IMR-90 (cell line): ENCODE results near the gene LCK. TPM values are rescaled to one million over a fixed set of nuclear protein-coding genes. Genes with fewer than 3 reads are reported as not detected.

Source experiments
- ATAC-seq: fragments of 200-7000 bp; cut with Tn5 transposase; 2 replicates; pipeline ENCODE4 v1.9.1; 2020; ENCODE audit warnings: low read depth, mild to moderate bottlenecking, moderate library complexity
- BruUV-seq: library from RNA; stranded (reverse); fragments of 400-500 nt; replicated peaks from 2 replicates; lab custom pipeline; 2021; lab: Mats Ljungman, UMichigan
- CTCF ChIA-PET: fragments of 300-600 bp; formaldehyde crosslinking; extraction: SDS; loops from one replicate; lab custom pipeline; 2021; ENCODE audit warnings: antibody characterized with exemption; lab: Yijun Ruan, JAX
- POLR2A ChIA-PET: fragments of 300-600 bp; sonication (Branson Sonifier 250); formaldehyde crosslinking; loops from one replicate; lab custom pipeline; 2022; ENCODE audit warnings: antibody characterized with exemption; ENCODE audit not compliant: unreplicated experiment; lab: Charles Lee
- DNase-seq: peaks from one replicate; pipeline ENCODE4 v3.0.0; 2013
- H2AFZ ChIP-seq: replicated peaks from 2 replicates; pipeline ENCODE3; 2013; ENCODE audit warnings: low read length, mild to moderate bottlenecking; ENCODE audit not compliant: poor library complexity
- H2AK5ac ChIP-seq: 2 replicates; pipeline ENCODE4 v1.6.1; 2013; ENCODE audit warnings: low read depth, low read length, inconsistent platforms
- H2AK9ac ChIP-seq: replicated peaks from 2 replicates; pipeline ENCODE3; 2013; ENCODE audit warnings: mild to moderate bottlenecking, low read depth, low read length, moderate library complexity; ENCODE audit not compliant: poor library complexity
- H2BK120ac ChIP-seq: 2 replicates; pipeline ENCODE4 v1.6.1; 2013; ENCODE audit warnings: low read depth, low read length, inconsistent platforms
- H2BK15ac ChIP-seq: 3 replicates; pipeline ENCODE4 v1.6.1; 2013; ENCODE audit warnings: low read depth, low read length, inconsistent platforms
- H2BK20ac ChIP-seq: 2 replicates; pipeline ENCODE4 v1.6.1; 2013; ENCODE audit warnings: low read depth, mild to moderate bottlenecking, inconsistent platforms, low read length, moderate library complexity
- H2BK5ac ChIP-seq: 2 replicates; pipeline ENCODE4 v1.6.1; 2013; ENCODE audit warnings: mild to moderate bottlenecking, low read depth, low read length, inconsistent platforms; ENCODE audit not compliant: poor library complexity, severe bottlenecking
- H3K14ac ChIP-seq: replicated peaks from 2 replicates; pipeline ENCODE4 v1.6.1; 2013; ENCODE audit warnings: low read depth, low read length, inconsistent platforms
- H3K18ac ChIP-seq: 2 replicates; pipeline ENCODE4 v1.6.1; 2013; ENCODE audit warnings: low read depth, low read length, control low read depth
- H3K23ac ChIP-seq: 2 replicates; pipeline ENCODE4 v1.6.1; 2013; ENCODE audit warnings: low read depth, low read length, inconsistent platforms
- H3K27ac ChIP-seq: 2 replicates; pipeline ENCODE4 v1.5.1; 2013; ENCODE audit warnings: mild to moderate bottlenecking, control low read depth, low read length; ENCODE audit not compliant: insufficient read depth
- H3K27me3 ChIP-seq: 2 replicates; pipeline ENCODE4 v1.6.1; 2013; ENCODE audit warnings: low read length; ENCODE audit not compliant: control insufficient read depth, insufficient read depth
- H3K36me3 ChIP-seq: 2 replicates; pipeline ENCODE4 v1.6.1; 2013; ENCODE audit warnings: low read length, mixed read lengths; ENCODE audit not compliant: control insufficient read depth, insufficient read depth
- H3K4ac ChIP-seq: 2 replicates; pipeline ENCODE4 v1.6.1; 2013; ENCODE audit warnings: low read depth, low read length, inconsistent platforms
- H3K4me1 ChIP-seq: 2 replicates; pipeline ENCODE4 v1.6.1; 2013; ENCODE audit warnings: low read length, mixed read lengths; ENCODE audit not compliant: control insufficient read depth, insufficient read depth
- H3K4me2 ChIP-seq: 2 replicates; pipeline ENCODE4 v1.6.1; 2013; ENCODE audit warnings: low read depth, mild to moderate bottlenecking, control low read depth, low read length, moderate library complexity
- H3K4me3 ChIP-seq: 2 replicates; pipeline ENCODE4 v1.5.1; 2013; ENCODE audit warnings: low read depth, mild to moderate bottlenecking, control low read depth, low read length, moderate library complexity; ENCODE audit not compliant: insufficient read depth
- H3K56ac ChIP-seq: 2 replicates; pipeline ENCODE4 v1.6.1; 2013; ENCODE audit warnings: low read length, inconsistent platforms; ENCODE audit not compliant: insufficient read depth; ENCODE audit errors: extremely low read depth
- H3K79me1 ChIP-seq, 2 experiments: 2 replicates each; pipeline ENCODE4 v1.6.1; 2013; ENCODE audit warnings: low read length in 2 of 2, inconsistent platforms in 1 of 2, low read depth in 1 of 2
- H3K9ac ChIP-seq: 2 replicates; pipeline ENCODE4 v1.6.1; 2013; ENCODE audit warnings: low read depth, low read length, control low read depth
- H3K9me1 ChIP-seq: 2 replicates; pipeline ENCODE4 v1.6.1; 2013; ENCODE audit warnings: low read length, inconsistent platforms; ENCODE audit not compliant: insufficient read depth
- H3K9me3 ChIP-seq: 2 replicates; pipeline ENCODE4 v1.6.1; 2013; ENCODE audit warnings: low read length; ENCODE audit not compliant: control insufficient read depth, insufficient read depth
- H4K20me1 ChIP-seq: 2 replicates; pipeline ENCODE4 v1.6.1; 2013; ENCODE audit warnings: low read length, inconsistent platforms; ENCODE audit not compliant: insufficient read depth
- H4K5ac ChIP-seq: 2 replicates; pipeline ENCODE4 v1.6.1; 2013; ENCODE audit warnings: mild to moderate bottlenecking, low read depth, low read length, control low read depth
- H4K8ac ChIP-seq, 2 experiments: 2 replicates each; pipeline ENCODE4 v1.6.1; 2013; ENCODE audit warnings: low read depth in 2 of 2, low read length in 2 of 2, control low read depth in 1 of 2, inconsistent platforms in 1 of 2
- H4K91ac ChIP-seq: 2 replicates; pipeline ENCODE4 v1.6.1; 2013; ENCODE audit warnings: low read depth, low read length, inconsistent platforms; ENCODE audit not compliant: insufficient read depth
- CHD1 ChIP-seq: IDR thresholded peaks from 2 replicates; pipeline ENCODE4 v1.6.1; 2012; ENCODE audit warnings: low read depth, low read length, improper control_type of control experiment
- ELK1 ChIP-seq: fragments of 150-350 bp; IDR thresholded peaks from 2 replicates; pipeline ENCODE4 v1.6.1; 2016; ENCODE audit warnings: low read depth, mild to moderate bottlenecking, low read length, moderate library complexity, borderline replicate concordance
- FOS ChIP-seq: fragments of 150-350 bp; IDR thresholded peaks from 2 replicates; pipeline ENCODE4 v1.6.1; 2016; ENCODE audit warnings: low read depth, low read length
- MXI1 ChIP-seq: IDR thresholded peaks from 2 replicates; pipeline ENCODE4 v1.6.1; 2012; ENCODE audit warnings: low read depth, mild to moderate bottlenecking, low read length, moderate library complexity, borderline replicate concordance
- NFE2L2 ChIP-seq: fragments of 150-350 bp; IDR thresholded peaks from 2 replicates; pipeline ENCODE4 v1.6.1; 2016; ENCODE audit warnings: low read depth, mild to moderate bottlenecking, low read length
- RAD21 ChIP-seq: IDR thresholded peaks from 2 replicates; pipeline ENCODE4 v1.6.1; 2012; ENCODE audit warnings: low read length, improper control_type of control experiment
- RCOR1 ChIP-seq: IDR thresholded peaks from 2 replicates; pipeline ENCODE4 v1.6.1; 2012; ENCODE audit warnings: mild to moderate bottlenecking, low read length, improper control_type of control experiment; ENCODE audit not compliant: insufficient replicate concordance
- SMC3 ChIP-seq: fragments of 150-350 bp; IDR thresholded peaks from 2 replicates; pipeline ENCODE4 v1.6.1; 2016; ENCODE audit warnings: low read depth, mild to moderate bottlenecking, antibody characterized with exemption, low read length, moderate library complexity
- WGBS, 2 experiments: methylation state at CpG; one replicate each; pipeline versions ENCODE4 v1.1.5 to v1.1.7; 2013; ENCODE audit warnings: missing lambda C conversion rate in 2 of 2; ENCODE audit not compliant: insufficient read length in 1 of 2; ENCODE audit errors: extremely low coverage in 2 of 2; 5-methylcytosine and 5-hydroxymethylcytosine counted together
- dilution Hi-C: fragments of 300-500 bp; cut with HindIII; formaldehyde crosslinking; loops from one replicate; pipeline ENCODE4 v1.14.3; 2018; ENCODE audit warnings: low sequenced_read_pairs; ENCODE audit not compliant: unreplicated experiment
- in situ Hi-C: fragments of 300-500 bp; cut with MboI; formaldehyde crosslinking; loops from 3 replicates; pipeline ENCODE4 v1.14.3; 2019; ENCODE audit warnings: low sequenced_read_pairs, inconsistent platforms, mixed read lengths
- intact Hi-C: fragments of 100-400 bp; cut with micrococcal nuclease; formaldehyde crosslinking; loops from 2 replicates; pipeline ENCODE4 v1.10.0; 2022
- polyA plus RNA-seq, 3 experiments: library from polyadenylated mRNA; depleted of rRNA; stranded (reverse); fragments of >200 nt; gene quantifications; 2 replicates each; pipeline ENCODE4 v1.2.3, GENCODE V29; 2012; ENCODE audit warnings: low replicate concordance in 1 of 3
- total RNA-seq: library from RNA; depleted of rRNA; stranded (reverse); fragments of >200 nt; gene quantifications from 2 replicates; pipeline ENCODE4 v1.2.3, GENCODE V29; 2012

LCK gene
- total and polyA plus RNA-seq, 2 of the 4 experiments (the other 2 are of a cell fraction): not detected

GRCh38 chr1:32291145-32291707 lies 40.2 kb downstream of the LCK start:
- Histone ChIP-seq H2AK9ac (peak overlapping the region; percentile 48), H3K14ac (peak overlapping the region; percentile 79), H2BK5ac (peak overlapping the region; percentile 47), H2AK5ac (peak overlapping the region; percentile 31; the same call in 1 of the 2 replicates), H4K8ac (peak overlapping the region; percentile 98), H2BK120ac (peak overlapping the region; percentile 73), H3K4me1 (0 out of 2 replicates have a peak, but pooled peaks cover 2% of the 10 kb centered on the region), H3K4ac (peak overlapping the region; percentile 77), H3K27ac (peak overlapping the region; percentile 83), H3K4me2 (peak overlapping the region; percentile 61), H2AFZ (peak overlapping the region; percentile 94), H4K91ac (peak overlapping the region; percentile 85), H3K4me3 (peak overlapping the region; percentile 35), H4K5ac (peak overlapping the region; percentile 73), H3K9ac (peak overlapping the region; percentile 66), H3K27me3 (no peaks in the 10 kb centered on the region), H3K56ac (peak overlapping the region; percentile 80), H2BK20ac (peak overlapping the region; percentile 54), H3K18ac (peak overlapping the region; percentile 40), H3K79me1 (peaks cover 16 to 40% of the 10 kb centered on the region in 2 experiments; a peak in 3 of 4 replicates), H3K9me3 (no peaks in the 10 kb centered on the region), H2BK15ac (peak overlapping the region; percentile 70; the same call in 2 of the 3 replicates), H3K23ac (no peak overlapping the region; the same call in 1 of the 2 replicates), H3K36me3 (no peaks in the 10 kb centered on the region), H4K20me1 (peaks cover 13% of the 10 kb centered on the region; the same call in 1 of the 2 replicates), H3K9me1 (peaks cover 7% of the 10 kb centered on the region; the same call in 1 of the 2 replicates)
- dilution Hi-C loops: no loop called here
- TF ChIP-seq ELK1: no peak
- no peak for TF ChIP-seq FOS
- TF ChIP-seq NFE2L2: no peak
- no peak for TF ChIP-seq MXI1
- TF ChIP-seq SMC3: no peak
- no peak for TF ChIP-seq RCOR1
- TF ChIP-seq RAD21: no peak
- TF ChIP-seq CHD1: no peak
- 71% methylated on average over 7 of the region's 10 CpGs; no CpG with 5 or more reads in 1 of the 2 experiments for WGBS, 2 experiments
- DNase-seq (peak; percentile 52), ATAC-seq (no peak)
- no TSS peak for BruUV-seq
- in situ Hi-C loops: no loop called here
- POLR2A ChIA-PET: no interaction called here
- CTCF ChIA-PET: interaction anchor here (0.7 to 0.8 kb wide), 3 partner anchors 12 to 270 kb away, joined by 3 to 4 read pairs (median 3); no protein-coding TSS in a partner anchor
- intact Hi-C loops: loop anchor here (5.0 kb wide), 1 partner anchor 69 kb away; the partner anchor contains the start of genes EIF3I and TMEM234
